Ovary (tissue), 3 donors: ENCODE data around the gene HOXA13.

Experiments
- EP300 ChIP-seq: sonication (generic); formaldehyde crosslinking; IDR thresholded peaks from one replicate; pipeline ENCODE4 v1.6.1; 2017; ENCODE audit warnings: antibody characterized with exemption
- POLR2A ChIP-seq: fragments of 450-650 bp; IDR thresholded peaks from one replicate; pipeline ENCODE4 v1.6.1; 2017; ENCODE audit warnings: antibody characterized with exemption, mild to moderate bottlenecking, moderate library complexity
- TF ChIP-seq, protein P1 (sequence below), 3 donors: fragments of 450-650 bp in 2 of 3; fragments of 200-600 bp in 1 of 3; IDR thresholded peaks; one replicate each; pipeline versions ENCODE4 v1.5.1 to v1.8.0; 2016 to 2022; ENCODE audit warnings: antibody characterized with exemption in 3 of 3, mild to moderate bottlenecking in 1 of 3
- donor health status: DM: no; HTN: no; CAD: no.

DNA sequence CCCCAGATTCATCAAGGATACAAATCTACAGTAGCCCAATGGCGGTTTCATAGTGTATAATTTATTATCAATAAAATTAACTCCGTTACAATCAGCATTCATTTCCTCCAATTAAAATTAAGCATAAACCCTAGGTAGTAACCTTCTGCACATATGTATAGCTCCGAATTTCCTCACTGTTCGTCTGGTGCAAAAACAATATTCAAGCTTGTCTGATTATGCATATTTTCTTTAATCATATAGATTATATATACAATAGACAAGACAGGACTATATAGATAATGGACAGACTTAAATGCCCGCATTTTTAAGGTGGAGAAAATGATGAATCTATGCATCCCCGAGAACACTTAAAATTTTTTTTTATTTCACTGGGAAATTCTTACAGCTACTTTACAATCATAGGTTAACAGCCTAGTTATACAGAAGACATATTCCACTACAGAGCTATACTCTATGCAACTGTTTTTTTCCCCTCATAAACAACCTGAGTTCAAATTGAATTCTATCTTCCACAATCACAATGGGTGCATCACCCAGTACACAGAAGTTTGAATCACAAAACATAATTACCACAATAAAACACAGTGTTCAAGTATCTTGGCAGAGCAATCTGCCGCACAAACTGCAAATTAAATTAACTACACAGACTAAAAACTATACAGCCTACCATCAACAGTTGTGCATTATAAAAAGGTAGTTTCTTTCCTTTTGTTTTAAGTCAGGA is 37.2 kb downstream of the HOXA13 start:
- TF ChIP-seq POLR2A: no peak
- TF ChIP-seq, protein P1, sequence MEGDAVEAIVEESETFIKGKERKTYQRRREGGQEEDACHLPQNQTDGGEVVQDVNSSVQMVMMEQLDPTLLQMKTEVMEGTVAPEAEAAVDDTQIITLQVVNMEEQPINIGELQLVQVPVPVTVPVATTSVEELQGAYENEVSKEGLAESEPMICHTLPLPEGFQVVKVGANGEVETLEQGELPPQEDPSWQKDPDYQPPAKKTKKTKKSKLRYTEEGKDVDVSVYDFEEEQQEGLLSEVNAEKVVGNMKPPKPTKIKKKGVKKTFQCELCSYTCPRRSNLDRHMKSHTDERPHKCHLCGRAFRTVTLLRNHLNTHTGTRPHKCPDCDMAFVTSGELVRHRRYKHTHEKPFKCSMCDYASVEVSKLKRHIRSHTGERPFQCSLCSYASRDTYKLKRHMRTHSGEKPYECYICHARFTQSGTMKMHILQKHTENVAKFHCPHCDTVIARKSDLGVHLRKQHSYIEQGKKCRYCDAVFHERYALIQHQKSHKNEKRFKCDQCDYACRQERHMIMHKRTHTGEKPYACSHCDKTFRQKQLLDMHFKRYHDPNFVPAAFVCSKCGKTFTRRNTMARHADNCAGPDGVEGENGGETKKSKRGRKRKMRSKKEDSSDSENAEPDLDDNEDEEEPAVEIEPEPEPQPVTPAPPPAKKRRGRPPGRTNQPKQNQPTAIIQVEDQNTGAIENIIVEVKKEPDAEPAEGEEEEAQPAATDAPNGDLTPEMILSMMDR (IDR thresholded peaks at IDR 0.05): no peak
- TF ChIP-seq EP300: no peak
